Esophagus muscularis mucosa (tissue), 3 donors: ENCODE measurements around the gene PDK4.

Experiments used
- POLR2A ChIP-seq: fragments of 450-650 bp; IDR thresholded peaks from one replicate; pipeline ENCODE4 v1.6.1; 2017; ENCODE audit warnings: antibody characterized with exemption, moderate library complexity, mild to moderate bottlenecking, low read depth
- POLR2AphosphoS5 ChIP-seq, 2 donors: sonication (generic); formaldehyde crosslinking; IDR thresholded peaks; one replicate each; pipeline ENCODE4 v1.6.1; 2017; ENCODE audit warnings: antibody characterized with exemption in 2 of 2
- TF ChIP-seq, protein P1 (sequence below), 3 experiments: fragments of 200-600 bp in 2 of 3; fragments of 450-650 bp in 1 of 3; sonication (generic) in 2 of 3; IDR thresholded peaks; one replicate each; pipeline ENCODE4 v1.5.1; 2017 to 2019; ENCODE audit warnings: antibody characterized with exemption in 3 of 3, mild to moderate bottlenecking in 2 of 3, moderate library complexity in 1 of 3

DNA sequence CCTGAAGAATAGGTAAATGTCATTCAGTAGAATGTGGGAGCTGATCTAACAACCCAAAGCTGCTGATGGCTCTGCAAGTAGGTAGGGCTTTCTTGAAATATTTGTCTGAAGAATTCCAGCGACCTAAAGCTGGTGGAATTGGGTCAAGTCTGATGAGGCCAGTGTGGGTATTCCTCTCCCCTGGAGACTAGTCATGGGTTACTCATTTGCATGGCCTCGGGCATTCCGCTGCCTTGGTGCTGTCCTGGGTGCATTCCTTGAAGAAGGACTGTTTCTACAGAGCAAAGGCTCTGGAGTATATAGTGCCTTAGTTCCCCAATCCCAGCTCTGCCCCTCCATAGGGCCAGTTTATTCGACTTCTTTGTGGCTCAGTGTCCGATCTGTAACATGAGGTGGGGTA lies 19.2 kb downstream of the PDK4 start:
- no peak for TF ChIP-seq POLR2A
- TF ChIP-seq, protein P1, sequence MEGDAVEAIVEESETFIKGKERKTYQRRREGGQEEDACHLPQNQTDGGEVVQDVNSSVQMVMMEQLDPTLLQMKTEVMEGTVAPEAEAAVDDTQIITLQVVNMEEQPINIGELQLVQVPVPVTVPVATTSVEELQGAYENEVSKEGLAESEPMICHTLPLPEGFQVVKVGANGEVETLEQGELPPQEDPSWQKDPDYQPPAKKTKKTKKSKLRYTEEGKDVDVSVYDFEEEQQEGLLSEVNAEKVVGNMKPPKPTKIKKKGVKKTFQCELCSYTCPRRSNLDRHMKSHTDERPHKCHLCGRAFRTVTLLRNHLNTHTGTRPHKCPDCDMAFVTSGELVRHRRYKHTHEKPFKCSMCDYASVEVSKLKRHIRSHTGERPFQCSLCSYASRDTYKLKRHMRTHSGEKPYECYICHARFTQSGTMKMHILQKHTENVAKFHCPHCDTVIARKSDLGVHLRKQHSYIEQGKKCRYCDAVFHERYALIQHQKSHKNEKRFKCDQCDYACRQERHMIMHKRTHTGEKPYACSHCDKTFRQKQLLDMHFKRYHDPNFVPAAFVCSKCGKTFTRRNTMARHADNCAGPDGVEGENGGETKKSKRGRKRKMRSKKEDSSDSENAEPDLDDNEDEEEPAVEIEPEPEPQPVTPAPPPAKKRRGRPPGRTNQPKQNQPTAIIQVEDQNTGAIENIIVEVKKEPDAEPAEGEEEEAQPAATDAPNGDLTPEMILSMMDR (IDR thresholded peaks at IDR 0.05): no peak
- TF ChIP-seq POLR2AphosphoS5 (IDR thresholded peaks at IDR 0.05): no peak
